DND-41 (cell line): ENCODE measurements around the gene TRPM1.

Experiments
- ATAC-seq: fragments of 200-7000 bp; cut with Tn5 transposase; 3 replicates; pipeline ENCODE4 v1.9.1; 2021; ENCODE audit warnings: low read depth; ENCODE audit not compliant: insufficient read depth
- DNase-seq: peaks from one replicate; pipeline ENCODE4 v3.0.0-alpha.2; 2020
- H2AFZ ChIP-seq: 2 replicates; pipeline ENCODE4 v1.6.0; 2012; ENCODE audit warnings: low read depth, low read length
- H3K27ac ChIP-seq: 2 replicates; pipeline ENCODE4 v1.5.1; 2012; ENCODE audit warnings: low read length, inconsistent platforms
- H3K27me3 ChIP-seq: fragments of 200-600 bp; sonication (generic); 2 replicates; pipeline ENCODE4 v1.6.0; 2012; ENCODE audit warnings: low read length, mild to moderate bottlenecking, inconsistent platforms; ENCODE audit not compliant: insufficient read depth, poor library complexity
- H3K36me3 ChIP-seq: 2 replicates; pipeline ENCODE4 v1.5.1; 2012; ENCODE audit warnings: low read length, inconsistent platforms; ENCODE audit not compliant: insufficient read depth
- H3K4me1 ChIP-seq: 2 replicates; pipeline ENCODE4 v1.5.1; 2012; ENCODE audit warnings: mild to moderate bottlenecking, low read length; ENCODE audit not compliant: insufficient read depth
- H3K4me2 ChIP-seq: 2 replicates; pipeline ENCODE4 v1.6.0; 2012; ENCODE audit warnings: mild to moderate bottlenecking, moderate library complexity, low read length, inconsistent platforms; ENCODE audit not compliant: insufficient read depth
- H3K4me3 ChIP-seq, 2 experiments: fragments of 200-600 bp in 1 of 2; shearing (Covaris generic) in 1 of 2; 2 replicates each; pipeline ENCODE4 v1.5.1; 2012 to 2016; ENCODE audit warnings: inconsistent platforms in 2 of 2, low read length in 2 of 2, mild to moderate bottlenecking in 2 of 2, low read depth in 1 of 2, moderate library complexity in 1 of 2
- H3K79me2 ChIP-seq: 2 replicates; pipeline ENCODE4 v1.6.0; 2012; ENCODE audit warnings: low read length, inconsistent platforms; ENCODE audit not compliant: insufficient read depth
- H3K9ac ChIP-seq: 2 replicates; pipeline ENCODE4 v1.6.0; 2012; ENCODE audit warnings: low read depth, mild to moderate bottlenecking, inconsistent platforms, low read length, moderate library complexity
- H3K9me3 ChIP-seq: 2 replicates; pipeline ENCODE4 v1.5.1; 2012; ENCODE audit warnings: low read length, moderate library complexity, mild to moderate bottlenecking, inconsistent platforms; ENCODE audit not compliant: insufficient read depth, severe bottlenecking
- H4K20me1 ChIP-seq: 2 replicates; pipeline ENCODE4 v1.6.0; 2012; ENCODE audit warnings: low read length; ENCODE audit not compliant: insufficient read depth
- EZH2 ChIP-seq: IDR thresholded peaks from 3 replicates; pipeline ENCODE4 v1.6.1; 2012; ENCODE audit warnings: borderline replicate concordance, low read depth, mild to moderate bottlenecking, moderate library complexity, low read length, inconsistent platforms; ENCODE audit not compliant: severe bottlenecking
- TF ChIP-seq, protein P1 (sequence below): IDR thresholded peaks from 2 replicates; pipeline ENCODE4 v1.5.1; 2012; ENCODE audit warnings: borderline replicate concordance, low read length, moderate library complexity, mild to moderate bottlenecking; ENCODE audit not compliant: poor library complexity, severe bottlenecking; ENCODE audit errors: extremely low read depth

Gene TRPM1

DNA sequence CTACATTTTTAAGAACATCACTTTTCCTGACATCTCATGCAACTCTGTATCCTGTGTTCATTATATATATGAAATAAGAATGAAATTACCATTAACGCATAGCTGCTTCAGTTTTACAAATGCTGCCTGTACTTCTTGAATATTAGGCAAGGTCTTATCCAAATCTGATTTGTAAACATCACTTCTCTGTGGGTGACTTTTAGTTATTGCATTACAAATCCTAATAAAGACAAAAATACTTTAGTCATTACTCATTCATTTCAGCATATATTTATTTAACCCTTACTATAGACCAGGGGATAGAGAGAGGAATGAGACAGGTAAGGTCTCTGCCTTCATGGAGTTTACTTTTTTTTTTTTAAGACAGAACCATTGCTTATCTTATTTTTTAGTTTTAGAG, 146.9 kb downstream of the TRPM1 start:
- TF ChIP-seq, protein P1, sequence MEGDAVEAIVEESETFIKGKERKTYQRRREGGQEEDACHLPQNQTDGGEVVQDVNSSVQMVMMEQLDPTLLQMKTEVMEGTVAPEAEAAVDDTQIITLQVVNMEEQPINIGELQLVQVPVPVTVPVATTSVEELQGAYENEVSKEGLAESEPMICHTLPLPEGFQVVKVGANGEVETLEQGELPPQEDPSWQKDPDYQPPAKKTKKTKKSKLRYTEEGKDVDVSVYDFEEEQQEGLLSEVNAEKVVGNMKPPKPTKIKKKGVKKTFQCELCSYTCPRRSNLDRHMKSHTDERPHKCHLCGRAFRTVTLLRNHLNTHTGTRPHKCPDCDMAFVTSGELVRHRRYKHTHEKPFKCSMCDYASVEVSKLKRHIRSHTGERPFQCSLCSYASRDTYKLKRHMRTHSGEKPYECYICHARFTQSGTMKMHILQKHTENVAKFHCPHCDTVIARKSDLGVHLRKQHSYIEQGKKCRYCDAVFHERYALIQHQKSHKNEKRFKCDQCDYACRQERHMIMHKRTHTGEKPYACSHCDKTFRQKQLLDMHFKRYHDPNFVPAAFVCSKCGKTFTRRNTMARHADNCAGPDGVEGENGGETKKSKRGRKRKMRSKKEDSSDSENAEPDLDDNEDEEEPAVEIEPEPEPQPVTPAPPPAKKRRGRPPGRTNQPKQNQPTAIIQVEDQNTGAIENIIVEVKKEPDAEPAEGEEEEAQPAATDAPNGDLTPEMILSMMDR = no peak
- TF ChIP-seq EZH2 = no peak
- Histone ChIP-seq H3K27ac (no peak overlapping the region), H3K36me3 (peaks cover 80% of the 10 kb centered on the region)

GRCh38 chr15:30953731-30954378, 147.7 kb downstream of the TRPM1 start:
- no peak overlapping the region for H3K4me3 ChIP-seq
- peaks cover 80% of the 10 kb centered on the region for H3K36me3 ChIP-seq
- no peaks in the 10 kb centered on the region for H3K79me2 ChIP-seq
- H4K20me1 ChIP-seq = no peaks in the 10 kb centered on the region
- H3K9me3 ChIP-seq = no peaks in the 10 kb centered on the region
- ATAC-seq (no peak), DNase-seq (no peak)
- H3K4me1 ChIP-seq = no peaks in the 10 kb centered on the region
- H3K9ac ChIP-seq = no peak overlapping the region
- no peak overlapping the region for H3K4me2 ChIP-seq
- TF ChIP-seq, protein P1 = no peak
- no peak for TF ChIP-seq EZH2
- H3K27ac ChIP-seq = no peak overlapping the region
- no peak overlapping the region for H2AFZ ChIP-seq
- H3K27me3 ChIP-seq = no peaks in the 10 kb centered on the region

More for the DNA sequence above, 146.9 kb downstream of the TRPM1 start:
- no peak overlapping the region for H3K4me2 ChIP-seq
- H4K20me1 ChIP-seq = no peaks in the 10 kb centered on the region
- H3K9ac ChIP-seq = no peak overlapping the region
- H3K9me3 ChIP-seq = no peaks in the 10 kb centered on the region
- H3K4me1 ChIP-seq = no peaks in the 10 kb centered on the region
- no peak overlapping the region for H3K4me3 ChIP-seq
- no peaks in the 10 kb centered on the region for H3K79me2 ChIP-seq
- no peak overlapping the region for H2AFZ ChIP-seq
- ATAC-seq (no peak), DNase-seq (no peak)
- H3K27me3 ChIP-seq = no peaks in the 10 kb centered on the region

DNA sequence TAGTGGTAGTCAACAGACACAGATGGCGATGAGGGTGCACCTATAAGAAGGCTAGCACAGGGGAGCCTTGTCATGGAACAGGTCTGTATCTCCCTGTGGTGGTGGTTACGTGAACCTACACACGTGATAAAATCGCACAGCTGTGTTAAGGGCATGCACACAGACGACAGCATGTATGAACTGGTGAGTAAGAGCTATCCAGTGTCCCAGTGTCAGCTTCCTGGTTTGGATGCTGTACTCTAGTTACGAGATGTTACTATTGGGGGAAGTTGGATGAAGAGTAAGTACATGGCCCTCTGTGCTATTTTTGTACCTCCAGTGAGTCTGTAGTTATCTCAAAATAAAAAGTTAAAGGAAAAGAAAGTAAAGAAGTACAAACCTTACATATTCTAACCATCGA, 148.3 kb downstream of the TRPM1 start:
- no peak for DNase-seq
- H3K36me3 ChIP-seq = peaks cover 81% of the 10 kb centered on the region
- no peak overlapping the region for H3K27ac ChIP-seq

More for the DNA sequence above, 148.3 kb downstream of the TRPM1 start:
- Histone ChIP-seq H3K4me3 (no peak overlapping the region), H3K9ac (no peak overlapping the region), H3K4me2 (no peak overlapping the region), H3K79me2 (no peaks in the 10 kb centered on the region), H4K20me1 (no peaks in the 10 kb centered on the region), H3K27me3 (no peaks in the 10 kb centered on the region), H3K4me1 (no peaks in the 10 kb centered on the region), H2AFZ (no peak overlapping the region), H3K9me3 (no peaks in the 10 kb centered on the region)
- no peak for ATAC-seq
- TF ChIP-seq, protein P1 = no peak
- TF ChIP-seq EZH2 = no peak
